Mucosa of stomach (tissue), 1 donor: ENCODE results near the gene EP400.

Experiments
- H3K27me3 ChIP-seq: one replicate; pipeline ENCODE4 v1.7.0; 2013; ENCODE audit warnings: mild to moderate bottlenecking, low read length; ENCODE audit not compliant: control insufficient read depth, insufficient read depth
- H3K36me3 ChIP-seq: one replicate; pipeline ENCODE4 v1.7.0; 2013; ENCODE audit warnings: low read length; ENCODE audit not compliant: control insufficient read depth, insufficient read depth
- H3K4me1 ChIP-seq: one replicate; pipeline ENCODE4 v1.7.0; 2013; ENCODE audit warnings: mild to moderate bottlenecking, low read length; ENCODE audit not compliant: control insufficient read depth, insufficient read depth
- H3K4me3 ChIP-seq: one replicate; pipeline ENCODE4 v1.7.0; 2013; ENCODE audit warnings: low read length
- H3K9ac ChIP-seq: one replicate; pipeline ENCODE4 v1.7.0; 2013; ENCODE audit warnings: mild to moderate bottlenecking, low read length, moderate library complexity
- H3K9me3 ChIP-seq: one replicate; pipeline ENCODE4 v1.7.0; 2013; ENCODE audit warnings: mild to moderate bottlenecking, low read length, moderate library complexity; ENCODE audit not compliant: control insufficient read depth
- donor health status: Pancreatic carcinoma.

Gene EP400

GRCh38 chr12:131907379-131908091, 42.2 kb upstream of the EP400 start:
- Histone ChIP-seq H3K9me3 (no peaks in the 10 kb centered on the region), H3K4me3 (no peak overlapping the region), H3K27me3 (no peaks in the 10 kb centered on the region), H3K36me3 (no peaks in the 10 kb centered on the region), H3K9ac (no peak overlapping the region), H3K4me1 (peaks cover 5% of the 10 kb centered on the region)

GRCh38 chr12:131908092-131909080, 41.4 kb upstream of the EP400 start:
- Histone ChIP-seq H3K27me3 (no peaks in the 10 kb centered on the region), H3K36me3 (no peaks in the 10 kb centered on the region), H3K9ac (no peak overlapping the region), H3K4me1 (no peaks in the 10 kb centered on the region), H3K4me3 (no peak overlapping the region), H3K9me3 (no peaks in the 10 kb centered on the region)

GRCh38 chr12:131909081-131909751, 40.5 kb upstream of the EP400 start:
- Histone ChIP-seq H3K9me3 (no peaks in the 10 kb centered on the region), H3K4me3 (no peak overlapping the region), H3K9ac (no peak overlapping the region), H3K27me3 (no peaks in the 10 kb centered on the region), H3K4me1 (no peaks in the 10 kb centered on the region), H3K36me3 (no peaks in the 10 kb centered on the region)

GRCh38 chr12:131909752-131910219, 40.0 kb upstream of the EP400 start:
- Histone ChIP-seq H3K27me3 (no peaks in the 10 kb centered on the region), H3K9ac (no peak overlapping the region), H3K4me3 (no peak overlapping the region), H3K4me1 (no peaks in the 10 kb centered on the region), H3K9me3 (no peaks in the 10 kb centered on the region), H3K36me3 (no peaks in the 10 kb centered on the region)

GRCh38 chr12:131910302-131911027, 39.3 kb upstream of the EP400 start:
- Histone ChIP-seq H3K4me1 (no peaks in the 10 kb centered on the region), H3K27me3 (no peaks in the 10 kb centered on the region), H3K9me3 (no peaks in the 10 kb centered on the region), H3K4me3 (no peak overlapping the region), H3K9ac (no peak overlapping the region), H3K36me3 (no peaks in the 10 kb centered on the region)

GRCh38 chr12:131911028-131911650, 38.6 kb upstream of the EP400 start:
- Histone ChIP-seq H3K27me3 (no peaks in the 10 kb centered on the region), H3K4me3 (no peak overlapping the region), H3K4me1 (no peaks in the 10 kb centered on the region), H3K9ac (no peak overlapping the region), H3K9me3 (no peaks in the 10 kb centered on the region), H3K36me3 (no peaks in the 10 kb centered on the region)

GRCh38 chr12:131911851-131912477, 37.8 kb upstream of the EP400 start:
- H3K9ac ChIP-seq = no peak overlapping the region
- H3K9me3 ChIP-seq = no peaks in the 10 kb centered on the region
- no peak overlapping the region for H3K4me3 ChIP-seq
- no peaks in the 10 kb centered on the region for H3K36me3 ChIP-seq
- H3K4me1 ChIP-seq = no peaks in the 10 kb centered on the region
- no peaks in the 10 kb centered on the region for H3K27me3 ChIP-seq

- no peak overlapping the region for H3K4me3 ChIP-seq
- H3K4me1 ChIP-seq = no peaks in the 10 kb centered on the region
- H3K27me3 ChIP-seq = no peaks in the 10 kb centered on the region
- no peak overlapping the region for H3K9ac ChIP-seq
- no peaks in the 10 kb centered on the region for H3K9me3 ChIP-seq
- H3K36me3 ChIP-seq = no peaks in the 10 kb centered on the region
Observed at GRCh38 chr12:131912518-131913274, 37.0 kb upstream of the EP400 start.

- H3K27me3 ChIP-seq = no peaks in the 10 kb centered on the region
- no peaks in the 10 kb centered on the region for H3K4me1 ChIP-seq
- no peaks in the 10 kb centered on the region for H3K9me3 ChIP-seq
- H3K9ac ChIP-seq = no peak overlapping the region
- H3K4me3 ChIP-seq = no peak overlapping the region
- no peaks in the 10 kb centered on the region for H3K36me3 ChIP-seq
Observed at GRCh38 chr12:131913666-131914065, 36.1 kb upstream of the EP400 start.

GRCh38 chr12:131914179-131914702, 35.5 kb upstream of the EP400 start:
- Histone ChIP-seq H3K4me1 (no peaks in the 10 kb centered on the region), H3K9me3 (no peaks in the 10 kb centered on the region), H3K4me3 (no peak overlapping the region), H3K27me3 (no peaks in the 10 kb centered on the region), H3K9ac (no peak overlapping the region), H3K36me3 (no peaks in the 10 kb centered on the region)
